GM12872 (cell line): ENCODE measurements around the gene CD44.

Experiments
- TF ChIP-seq, protein P1 (sequence below): IDR thresholded peaks from 3 replicates; pipeline ENCODE4 v1.5.1; 2011; ENCODE audit warnings: low read depth, mild to moderate bottlenecking, low read length, moderate library complexity; ENCODE audit not compliant: insufficient read depth

Gene CD44

DNA sequence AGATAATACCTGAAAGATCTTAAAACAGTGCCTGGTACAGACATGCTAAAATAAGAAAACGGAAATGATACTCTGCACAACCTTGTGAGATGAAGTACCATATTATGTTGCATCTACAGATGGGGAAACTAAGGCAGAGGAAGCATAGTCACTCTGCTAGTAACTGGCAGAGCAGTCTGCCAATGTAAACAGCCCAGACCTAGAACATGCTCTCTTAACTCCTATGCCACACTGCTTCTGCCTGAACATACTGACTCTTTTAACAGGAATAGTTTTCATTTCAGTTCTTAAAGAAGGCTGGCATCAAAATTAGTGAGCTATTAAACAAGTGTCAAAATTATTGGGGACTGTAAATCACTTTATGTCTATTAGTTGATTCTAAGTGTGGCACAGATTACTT is 99.9 kb downstream of the CD44 start:
- TF ChIP-seq, protein P1, sequence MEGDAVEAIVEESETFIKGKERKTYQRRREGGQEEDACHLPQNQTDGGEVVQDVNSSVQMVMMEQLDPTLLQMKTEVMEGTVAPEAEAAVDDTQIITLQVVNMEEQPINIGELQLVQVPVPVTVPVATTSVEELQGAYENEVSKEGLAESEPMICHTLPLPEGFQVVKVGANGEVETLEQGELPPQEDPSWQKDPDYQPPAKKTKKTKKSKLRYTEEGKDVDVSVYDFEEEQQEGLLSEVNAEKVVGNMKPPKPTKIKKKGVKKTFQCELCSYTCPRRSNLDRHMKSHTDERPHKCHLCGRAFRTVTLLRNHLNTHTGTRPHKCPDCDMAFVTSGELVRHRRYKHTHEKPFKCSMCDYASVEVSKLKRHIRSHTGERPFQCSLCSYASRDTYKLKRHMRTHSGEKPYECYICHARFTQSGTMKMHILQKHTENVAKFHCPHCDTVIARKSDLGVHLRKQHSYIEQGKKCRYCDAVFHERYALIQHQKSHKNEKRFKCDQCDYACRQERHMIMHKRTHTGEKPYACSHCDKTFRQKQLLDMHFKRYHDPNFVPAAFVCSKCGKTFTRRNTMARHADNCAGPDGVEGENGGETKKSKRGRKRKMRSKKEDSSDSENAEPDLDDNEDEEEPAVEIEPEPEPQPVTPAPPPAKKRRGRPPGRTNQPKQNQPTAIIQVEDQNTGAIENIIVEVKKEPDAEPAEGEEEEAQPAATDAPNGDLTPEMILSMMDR = no peak

DNA sequence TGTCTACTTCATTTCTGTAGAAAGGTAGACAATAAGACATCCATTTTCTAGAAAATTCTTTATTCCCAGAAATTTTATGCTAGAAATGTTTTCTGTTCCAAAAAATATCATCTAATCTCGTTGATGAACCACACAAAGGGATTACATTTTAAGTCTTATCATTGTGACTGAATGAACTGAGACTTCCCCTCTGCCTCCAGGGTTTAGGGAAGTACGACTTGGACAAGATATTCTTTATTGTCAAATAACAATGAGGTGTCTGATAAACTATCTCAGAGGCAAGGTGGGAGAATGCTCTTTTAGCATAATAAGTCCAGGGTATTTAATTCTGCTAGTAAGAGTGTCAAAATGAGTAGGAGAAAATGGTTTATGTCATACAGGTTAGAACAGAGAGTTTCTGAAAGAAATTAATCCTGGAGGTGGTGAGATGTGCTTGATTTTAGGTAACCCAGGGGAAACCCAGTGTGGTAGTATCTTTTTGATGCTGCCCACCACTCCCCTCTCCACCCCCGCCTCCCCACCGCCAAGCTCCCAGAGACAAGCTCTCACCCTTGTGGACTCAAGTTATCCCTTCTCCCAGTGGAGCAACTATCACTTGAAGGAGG is 100.6 kb downstream of the CD44 start:
- TF ChIP-seq, protein P1 = no peak

DNA sequence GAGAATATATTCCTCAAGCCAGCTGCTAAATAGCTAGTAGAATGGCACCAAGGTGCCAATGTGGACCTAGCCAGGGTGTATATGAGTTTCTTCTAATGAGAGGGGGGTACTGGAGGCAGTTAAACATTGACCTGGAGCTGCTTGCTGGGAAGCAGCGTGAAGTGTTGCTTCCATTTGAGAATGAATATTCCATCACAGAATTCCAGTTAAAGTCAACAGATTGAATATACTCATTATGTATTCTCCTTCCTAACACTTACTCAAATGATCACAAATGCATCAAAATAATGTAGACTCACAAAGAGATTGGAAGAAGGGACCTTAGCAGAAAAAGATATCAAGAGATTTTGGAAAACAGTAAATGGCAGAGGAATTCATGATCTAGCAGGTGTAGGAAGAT is 102.1 kb downstream of the CD44 start:
- TF ChIP-seq, protein P1 = no peak

DNA sequence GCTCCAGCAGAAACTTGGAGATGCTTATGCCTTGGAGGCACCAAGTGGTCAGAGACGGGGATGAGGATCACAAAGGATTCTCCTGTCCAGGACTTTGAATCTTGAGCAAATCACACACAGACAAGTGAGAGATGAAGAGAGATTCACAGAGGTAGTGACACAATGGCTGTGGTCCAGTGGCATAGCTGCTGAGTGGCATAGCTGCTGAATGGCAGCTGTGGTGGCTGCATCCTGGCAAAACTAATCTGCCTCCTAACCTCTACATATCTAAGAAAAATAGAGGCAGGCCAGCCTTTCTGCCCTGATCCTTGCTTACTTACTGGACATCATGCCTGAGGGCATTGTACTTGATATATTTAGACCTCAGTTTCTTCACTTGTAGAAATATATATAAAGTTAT is 102.6 kb downstream of the CD44 start:
- TF ChIP-seq, protein P1 = no peak

DNA sequence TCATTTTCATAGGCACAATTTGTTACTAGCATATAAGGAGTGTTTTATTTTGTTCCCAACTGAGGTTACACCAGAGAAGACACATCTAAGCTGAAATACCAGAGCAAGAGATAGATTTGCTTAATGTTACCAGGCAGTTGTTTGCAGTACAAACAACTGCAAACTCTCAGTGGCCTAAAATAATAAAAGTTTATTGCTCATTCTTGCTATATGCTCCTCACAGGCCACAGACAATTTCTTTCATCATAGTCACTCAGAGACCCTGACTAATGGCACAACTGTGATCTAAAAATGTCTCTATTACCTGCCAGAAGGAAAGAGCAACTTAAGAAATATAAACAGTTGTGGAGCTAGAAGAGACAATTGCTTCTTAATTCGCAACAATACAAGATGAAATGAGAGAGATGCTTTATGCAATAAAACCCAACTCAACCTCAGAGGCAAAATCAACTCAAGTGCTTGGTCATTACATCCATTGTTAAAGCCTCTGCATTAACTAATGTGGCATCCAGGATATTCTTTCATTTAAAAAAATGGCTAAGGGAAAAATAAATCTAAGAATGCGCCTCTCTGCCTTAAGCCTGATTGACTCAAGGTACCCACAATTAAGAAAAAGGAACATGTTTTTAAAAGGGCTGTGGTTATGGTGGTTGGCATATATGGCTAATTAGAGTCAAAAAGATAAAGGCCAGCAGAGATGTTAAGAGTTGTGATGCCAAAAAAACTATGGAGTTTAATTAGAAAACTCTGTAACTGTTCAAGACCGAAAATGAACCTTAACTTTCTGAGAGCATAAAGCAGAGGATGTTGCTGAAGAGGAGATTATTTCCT is 103.7 kb downstream of the CD44 start:
- TF ChIP-seq, protein P1 = no peak

DNA sequence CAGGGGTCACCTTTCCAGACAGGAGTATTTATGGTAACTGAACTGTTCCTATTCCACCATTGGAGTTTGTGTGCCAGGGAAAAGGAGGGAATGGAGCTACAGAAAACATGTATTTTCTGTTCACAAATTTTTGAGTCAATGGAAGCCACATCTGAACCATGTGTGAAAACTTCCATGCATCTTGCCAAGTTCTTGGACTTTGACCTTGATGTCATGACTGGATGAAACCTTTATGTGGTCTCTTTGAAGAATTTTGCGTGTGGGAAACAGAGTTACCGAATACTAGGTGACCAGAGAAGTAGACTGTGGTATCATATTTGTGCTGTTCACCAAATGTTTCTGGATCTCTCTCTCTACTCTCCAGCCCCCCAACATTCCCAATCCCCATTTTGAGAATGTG is 104.8 kb downstream of the CD44 start:
- TF ChIP-seq, protein P1 = no peak

DNA sequence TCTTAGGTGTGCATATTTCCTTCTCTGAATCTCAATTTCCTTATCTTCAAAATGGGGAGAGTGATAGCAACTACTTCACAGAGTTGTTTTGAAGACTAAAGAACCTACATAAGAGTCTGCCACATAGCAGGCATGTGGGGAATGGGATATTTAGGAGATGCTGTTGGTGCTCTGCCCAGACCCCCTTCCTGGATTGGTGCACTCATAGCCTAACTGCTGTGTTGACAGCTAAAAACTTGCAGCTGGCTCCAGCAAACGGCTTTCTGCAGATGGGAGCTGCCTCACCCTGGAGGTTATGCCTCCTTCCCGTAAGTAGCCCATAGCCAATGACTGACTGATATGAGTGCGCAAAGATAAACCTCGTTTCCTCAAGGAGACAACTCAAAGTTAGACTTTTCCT is 106.1 kb downstream of the CD44 start:
- TF ChIP-seq, protein P1 = no peak
